HG03135 (cell line): Measurements from ENCODE around the gene NPPA.

ENCODE experiments used
- ATAC-seq: cut with Tn5 transposase; IDR thresholded peaks from one replicate; pipeline ENCODE4 v1.9.1; 2021; ENCODE audit warnings: mild to moderate bottlenecking, moderate library complexity; ENCODE audit not compliant: unreplicated experiment

NPPA gene

GRCh38 chr1:11874624-11875023 lies 27.0 kb upstream of the NPPA start:
- ATAC-seq = no peak

- ATAC-seq = no peak
Observed at GRCh38 chr1:11874258-11874562, 26.6 kb upstream of the NPPA start.

- ATAC-seq = no peak
Observed at GRCh38 chr1:11873395-11874257, 26.0 kb upstream of the NPPA start.

GRCh38 chr1:11872545-11872944 lies 25.0 kb upstream of the NPPA start:
- ATAC-seq = no peak

- ATAC-seq = no peak
Observed at GRCh38 chr1:11869650-11870207, 22.1 kb upstream of the NPPA start.

- no peak for ATAC-seq
Observed at GRCh38 chr1:11869104-11869503, 21.5 kb upstream of the NPPA start.

GRCh38 chr1:11868331-11868980 lies 20.9 kb upstream of the NPPA start:
- no peak for ATAC-seq

- ATAC-seq = no peak
Observed at GRCh38 chr1:11862890-11863289, 15.3 kb upstream of the NPPA start.

GRCh38 chr1:11860587-11860986 lies 13.0 kb upstream of the NPPA start:
- no peak for ATAC-seq

- no peak for ATAC-seq
Observed at GRCh38 chr1:11860083-11860482, 12.5 kb upstream of the NPPA start.

- ATAC-seq = no peak
Observed at GRCh38 chr1:11858968-11859871, 11.6 kb upstream of the NPPA start.

GRCh38 chr1:11858613-11858967 lies 11.0 kb upstream of the NPPA start, which contains the start of gene NPPB:
TSS of gene NPPB (minus strand) at chr1:11858945. CDS start at chr1:11858833, 112 bp downstream.
- ATAC-seq = no peak

- no peak for ATAC-seq
Observed at GRCh38 chr1:11858158-11858557, 10.6 kb upstream of the NPPA start.

GRCh38 chr1:11857164-11857851 lies 9.7 kb upstream of the NPPA start:
- no peak for ATAC-seq

GRCh38 chr1:11856698-11857097 lies 9.1 kb upstream of the NPPA start:
- ATAC-seq = no peak

GRCh38 chr1:11855430-11855829 lies 7.8 kb upstream of the NPPA start:
- ATAC-seq = no peak

- ATAC-seq = no peak
Observed at GRCh38 chr1:11854519-11854918, 6.9 kb upstream of the NPPA start.

GRCh38 chr1:11851180-11851579 lies 3.6 kb upstream of the NPPA start:
- ATAC-seq = no peak

- no peak for ATAC-seq
Observed at GRCh38 chr1:11850156-11850555, 2.6 kb upstream of the NPPA start.

GRCh38 chr1:11848373-11848700 lies 754 bp upstream of the NPPA start:
- no peak for ATAC-seq
